WTC11 (cell line): ENCODE results near the gene PTPRF. TPM values are rescaled to one million over a fixed set of nuclear protein-coding genes. Genes with fewer than 3 reads are reported as not detected.

Experiments used
- ATAC-seq: fragments of 200-7000 bp; cut with Tn5 transposase; 2 replicates; pipeline ENCODE4 v1.10.0; 2021; ENCODE audit warnings: mild to moderate bottlenecking, moderate library complexity
- CTCF ChIA-PET: fragments of 300-600 bp; sonication (Branson Sonifier 250); formaldehyde crosslinking; loops from one replicate; lab custom pipeline; 2021; ENCODE audit warnings: antibody characterized with exemption; lab: Charles Lee
- POLR2A ChIA-PET: fragments of 350-600 bp; sonication (Branson Sonifier 250); formaldehyde crosslinking; loops from one replicate; lab custom pipeline; 2021; ENCODE audit warnings: antibody characterized with exemption; lab: Charles Lee
- DNase-seq: peaks from one replicate; pipeline ENCODE4 v3.0.0; 2021; ENCODE audit warnings: low spot score
- H3K27ac Mint-ChIP-seq: 2 replicates; pipeline ENCODE4 v1.8.0; 2021; ENCODE audit warnings: mixed read lengths
- H3K27me3 Mint-ChIP-seq: 2 replicates; pipeline ENCODE4 v1.8.0; 2021; ENCODE audit warnings: low read depth, mild to moderate bottlenecking, moderate library complexity, mixed read lengths
- H3K36me3 Mint-ChIP-seq: 2 replicates; pipeline ENCODE4 v1.8.0; 2021; ENCODE audit warnings: mixed read lengths
- H3K4me1 Mint-ChIP-seq: 2 replicates; pipeline ENCODE4 v1.8.0; 2022; ENCODE audit warnings: mixed read lengths
- H3K4me3 Mint-ChIP-seq: 2 replicates; pipeline ENCODE4 v1.8.0; 2021; ENCODE audit warnings: mild to moderate bottlenecking, moderate library complexity, mixed read lengths
- H3K9me3 Mint-ChIP-seq: 2 replicates; pipeline ENCODE4 v1.8.0; 2021; ENCODE audit warnings: mixed read lengths
- AR ChIP-seq: fragments of 250-450 bp; sonication (Bioruptor Pico); IDR thresholded peaks from 2 replicates; pipeline ENCODE4 v1.9.0; 2021; ENCODE audit warnings: mild to moderate bottlenecking
- ARID4B ChIP-seq: sonication (generic); formaldehyde crosslinking; IDR thresholded peaks from 2 replicates; pipeline ENCODE4 v1.8.0; 2023; ENCODE audit warnings: missing genetic modification reagents, mild to moderate bottlenecking, borderline replicate concordance
- ATF2 ChIP-seq: sonication (generic); formaldehyde crosslinking; IDR thresholded peaks from 2 replicates; pipeline ENCODE4 v1.8.1; 2022; ENCODE audit warnings: low read depth, missing genetic modification reagents, borderline replicate concordance
- ATF6 ChIP-seq: sonication (generic); formaldehyde crosslinking; IDR thresholded peaks from 2 replicates; pipeline ENCODE4 v1.8.1; 2023; ENCODE audit warnings: mild to moderate bottlenecking, missing genetic modification reagents
- CBFB ChIP-seq: sonication (generic); formaldehyde crosslinking; IDR thresholded peaks from 2 replicates; pipeline ENCODE4 v1.8.1; 2022; ENCODE audit warnings: mild to moderate bottlenecking, low read depth, missing genetic modification reagents
- CTCF ChIP-seq: fragments of 200-600 bp; IDR thresholded peaks from 2 replicates; pipeline ENCODE4 v1.8.0; 2022; ENCODE audit warnings: antibody characterized with exemption
- GRHL2 ChIP-seq: fragments of 250-450 bp; sonication (Bioruptor Pico); IDR thresholded peaks from 2 replicates; pipeline ENCODE4 v1.8.0; 2022; ENCODE audit warnings: mild to moderate bottlenecking, moderate library complexity; ENCODE audit not compliant: insufficient replicate concordance, severe bottlenecking
- HMGA2 ChIP-seq: fragments of 250-450 bp; sonication (Bioruptor Pico); IDR thresholded peaks from 2 replicates; pipeline ENCODE4 v1.4.0; 2021; ENCODE audit warnings: mild to moderate bottlenecking, moderate library complexity
- IRF1 ChIP-seq: sonication (generic); formaldehyde crosslinking; IDR thresholded peaks from 2 replicates; pipeline ENCODE4 v1.8.0; 2023; ENCODE audit warnings: missing genetic modification reagents
- NFATC4 ChIP-seq: fragments of 250-450 bp; sonication (Bioruptor Pico); IDR thresholded peaks from 2 replicates; pipeline ENCODE4 v1.9.0; 2021; ENCODE audit warnings: mild to moderate bottlenecking
- NR1H2 ChIP-seq: sonication (generic); formaldehyde crosslinking; IDR thresholded peaks from 2 replicates; pipeline ENCODE4 v1.9.0; 2021; ENCODE audit warnings: mild to moderate bottlenecking, moderate library complexity, missing genetic modification reagents
- NR2C2 ChIP-seq: sonication (generic); formaldehyde crosslinking; IDR thresholded peaks from 2 replicates; pipeline ENCODE4 v1.8.0; 2022; ENCODE audit warnings: mild to moderate bottlenecking, missing genetic modification reagents
- SOX15 ChIP-seq: fragments of 250-450 bp; sonication (Bioruptor Pico); IDR thresholded peaks from 2 replicates; pipeline ENCODE4 v1.9.0; 2021; ENCODE audit warnings: mild to moderate bottlenecking
- ZNF263 ChIP-seq: sonication (generic); formaldehyde crosslinking; IDR thresholded peaks from 2 replicates; pipeline ENCODE4 v1.8.1; 2022; ENCODE audit warnings: low read depth, mild to moderate bottlenecking, moderate library complexity, missing genetic modification reagents
- ZNF671 ChIP-seq: fragments of 250-450 bp; sonication (Bioruptor Pico); IDR thresholded peaks from 2 replicates; pipeline ENCODE4 v1.8.0; 2021; ENCODE audit warnings: mild to moderate bottlenecking
- total RNA-seq: library from RNA; stranded (reverse); gene quantifications from 3 replicates; pipeline ENCODE4 v1.2.3, GENCODE V29; 2021
- TF ChIP-seq, protein P1 (sequence below): sonication (generic); formaldehyde crosslinking; IDR thresholded peaks from 2 replicates; pipeline ENCODE4 v1.8.1; 2023; ENCODE audit warnings: mild to moderate bottlenecking, missing genetic modification reagents, borderline replicate concordance
- TF ChIP-seq, protein P2 (sequence below): fragments of 250-450 bp; sonication (Bioruptor Pico); IDR thresholded peaks from 2 replicates; pipeline ENCODE4 v1.8.0; 2021; ENCODE audit warnings: mild to moderate bottlenecking
- TF ChIP-seq, protein P3 (sequence below): sonication (generic); formaldehyde crosslinking; IDR thresholded peaks from 2 replicates; pipeline ENCODE4 v1.8.1; 2022; ENCODE audit warnings: mild to moderate bottlenecking, moderate library complexity, missing genetic modification reagents

Gene PTPRF
- total RNA-seq, 1 experiment from 2014 or later, result 248 TPM

- H3K27ac Mint-ChIP-seq, result peak overlapping the region; percentile 61; the same call in 1 of the 2 replicates
- H3K9me3 Mint-ChIP-seq, result no peaks in the 10 kb centered on the region
- peaks cover 86% of the 10 kb centered on the region for H3K36me3 Mint-ChIP-seq
- H3K27me3 Mint-ChIP-seq, result no peaks in the 10 kb centered on the region
- H3K4me1 Mint-ChIP-seq, result no peaks in the 10 kb centered on the region
- POLR2A ChIA-PET, result interaction anchor here (1.3 kb wide), 1 partner anchor 11 kb away, joined by 8 read pairs; no protein-coding TSS in a partner anchor
- DNase-seq, result no peak
- CTCF ChIA-PET, result interaction anchor here (0.5 to 1.0 kb wide), 2 partner anchors 18 to 95 kb away, joined by 3 read pairs; no protein-coding TSS in a partner anchor
- no peak overlapping the region for H3K4me3 Mint-ChIP-seq
- no peak for ATAC-seq
- TF ChIP-seq NR2C2 (CRISPR knock-in tag) (no peak), ZNF263 (CRISPR knock-in tag) (no peak), AR (no peak), ARID4B (CRISPR knock-in tag) (no peak), ATF2 (CRISPR knock-in tag) (no peak), ATF6 (CRISPR knock-in tag) (no peak), CTCF (no peak), NR1H2 (CRISPR knock-in tag) (no peak), IRF1 (CRISPR knock-in tag) (no peak), ZNF671 (CRISPR knock-in tag) (no peak), HMGA2 (CRISPR knock-in tag) (no peak), NFATC4 (CRISPR knock-in tag) (no peak), GRHL2 (no peak), CBFB (CRISPR knock-in tag) (no peak), SOX15 (CRISPR knock-in tag) (no peak)
- TF ChIP-seq, protein P1, sequence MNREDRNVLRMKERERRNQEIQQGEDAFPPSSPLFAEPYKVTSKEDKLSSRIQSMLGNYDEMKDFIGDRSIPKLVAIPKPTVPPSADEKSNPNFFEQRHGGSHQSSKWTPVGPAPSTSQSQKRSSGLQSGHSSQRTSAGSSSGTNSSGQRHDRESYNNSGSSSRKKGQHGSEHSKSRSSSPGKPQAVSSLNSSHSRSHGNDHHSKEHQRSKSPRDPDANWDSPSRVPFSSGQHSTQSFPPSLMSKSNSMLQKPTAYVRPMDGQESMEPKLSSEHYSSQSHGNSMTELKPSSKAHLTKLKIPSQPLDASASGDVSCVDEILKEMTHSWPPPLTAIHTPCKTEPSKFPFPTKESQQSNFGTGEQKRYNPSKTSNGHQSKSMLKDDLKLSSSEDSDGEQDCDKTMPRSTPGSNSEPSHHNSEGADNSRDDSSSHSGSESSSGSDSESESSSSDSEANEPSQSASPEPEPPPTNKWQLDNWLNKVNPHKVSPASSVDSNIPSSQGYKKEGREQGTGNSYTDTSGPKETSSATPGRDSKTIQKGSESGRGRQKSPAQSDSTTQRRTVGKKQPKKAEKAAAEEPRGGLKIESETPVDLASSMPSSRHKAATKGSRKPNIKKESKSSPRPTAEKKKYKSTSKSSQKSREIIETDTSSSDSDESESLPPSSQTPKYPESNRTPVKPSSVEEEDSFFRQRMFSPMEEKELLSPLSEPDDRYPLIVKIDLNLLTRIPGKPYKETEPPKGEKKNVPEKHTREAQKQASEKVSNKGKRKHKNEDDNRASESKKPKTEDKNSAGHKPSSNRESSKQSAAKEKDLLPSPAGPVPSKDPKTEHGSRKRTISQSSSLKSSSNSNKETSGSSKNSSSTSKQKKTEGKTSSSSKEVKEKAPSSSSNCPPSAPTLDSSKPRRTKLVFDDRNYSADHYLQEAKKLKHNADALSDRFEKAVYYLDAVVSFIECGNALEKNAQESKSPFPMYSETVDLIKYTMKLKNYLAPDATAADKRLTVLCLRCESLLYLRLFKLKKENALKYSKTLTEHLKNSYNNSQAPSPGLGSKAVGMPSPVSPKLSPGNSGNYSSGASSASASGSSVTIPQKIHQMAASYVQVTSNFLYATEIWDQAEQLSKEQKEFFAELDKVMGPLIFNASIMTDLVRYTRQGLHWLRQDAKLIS, result no peak
- TF ChIP-seq, protein P2, sequence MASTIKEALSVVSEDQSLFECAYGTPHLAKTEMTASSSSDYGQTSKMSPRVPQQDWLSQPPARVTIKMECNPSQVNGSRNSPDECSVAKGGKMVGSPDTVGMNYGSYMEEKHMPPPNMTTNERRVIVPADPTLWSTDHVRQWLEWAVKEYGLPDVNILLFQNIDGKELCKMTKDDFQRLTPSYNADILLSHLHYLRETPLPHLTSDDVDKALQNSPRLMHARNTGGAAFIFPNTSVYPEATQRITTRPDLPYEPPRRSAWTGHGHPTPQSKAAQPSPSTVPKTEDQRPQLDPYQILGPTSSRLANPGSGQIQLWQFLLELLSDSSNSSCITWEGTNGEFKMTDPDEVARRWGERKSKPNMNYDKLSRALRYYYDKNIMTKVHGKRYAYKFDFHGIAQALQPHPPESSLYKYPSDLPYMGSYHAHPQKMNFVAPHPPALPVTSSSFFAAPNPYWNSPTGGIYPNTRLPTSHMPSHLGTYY, result no peak
- TF ChIP-seq, protein P3, sequence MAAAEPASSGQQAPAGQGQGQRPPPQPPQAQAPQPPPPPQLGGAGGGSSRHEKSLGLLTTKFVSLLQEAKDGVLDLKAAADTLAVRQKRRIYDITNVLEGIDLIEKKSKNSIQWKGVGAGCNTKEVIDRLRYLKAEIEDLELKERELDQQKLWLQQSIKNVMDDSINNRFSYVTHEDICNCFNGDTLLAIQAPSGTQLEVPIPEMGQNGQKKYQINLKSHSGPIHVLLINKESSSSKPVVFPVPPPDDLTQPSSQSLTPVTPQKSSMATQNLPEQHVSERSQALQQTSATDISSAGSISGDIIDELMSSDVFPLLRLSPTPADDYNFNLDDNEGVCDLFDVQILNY (CRISPR knock-in tag), result no peak
These were observed 140.5 kb downstream of the PTPRF start for GRCh38 chr1:43671193-43671592.
